Suppressor macrophage treated with lipopolysaccharide for 1 hour (primary cell): ENCODE measurements around the gene INPP5F.

Experiments
- DNase-seq, 3 donors: peaks; one replicate each; pipeline ENCODE4 v3.0.0-alpha.2; 2020 to 2022

The INPP5F gene

GRCh38 chr10:119725828-119726675 lies at the start of gene INPP5F:
Gene INPP5F, plus strand, starts transcription at chr10:119726050. Its CDS starts 213 bp downstream, at chr10:119726263.
- peak; percentile 98 to 100 (median 99) for DNase-seq

GRCh38 chr10:119677126-119677525 lies 48.7 kb upstream of the INPP5F start:
- DNase-seq, result no peak

GRCh38 chr10:119677904-119678755 lies 47.7 kb upstream of the INPP5F start:
- DNase-seq, result no peak

GRCh38 chr10:119679480-119679829 lies 46.4 kb upstream of the INPP5F start:
- no peak for DNase-seq

GRCh38 chr10:119680050-119680449 lies 45.8 kb upstream of the INPP5F start:
- peak; percentile 79 to 84 (median 80) for DNase-seq

- peak in 2 of 3 donors; percentile 34 to 49 for DNase-seq
These were observed 45.2 kb upstream of the INPP5F start for GRCh38 chr10:119680650-119681081.

- DNase-seq, result peak; percentile 91 to 95 (median 94)
These were observed 39.2 kb upstream of the INPP5F start for GRCh38 chr10:119686465-119687191.

- DNase-seq, result no peak
These were observed 38.4 kb upstream of the INPP5F start for GRCh38 chr10:119687192-119688032.

GRCh38 chr10:119688033-119688508 lies 37.8 kb upstream of the INPP5F start:
- DNase-seq, result no peak

- no peak for DNase-seq
These were observed 36.8 kb upstream of the INPP5F start for GRCh38 chr10:119689016-119689580.

GRCh38 chr10:119691726-119692125 lies 34.1 kb upstream of the INPP5F start:
- no peak for DNase-seq

GRCh38 chr10:119693262-119693957 lies 32.4 kb upstream of the INPP5F start:
- DNase-seq, result no peak

GRCh38 chr10:119694608-119695007 lies 31.2 kb upstream of the INPP5F start:
- no peak for DNase-seq

- peak in 2 of 3 donors; percentile 83 to 88 for DNase-seq
These were observed 25.4 kb upstream of the INPP5F start for GRCh38 chr10:119700321-119700954.

- no peak for DNase-seq
These were observed 24.0 kb upstream of the INPP5F start for GRCh38 chr10:119701861-119702260.

- DNase-seq, result peak in 2 of 3 donors; percentile 27 to 64
These were observed 23.3 kb upstream of the INPP5F start for GRCh38 chr10:119702583-119702982.

- DNase-seq, result peak; percentile 75 to 78 (median 76)
These were observed 21.8 kb upstream of the INPP5F start for GRCh38 chr10:119703903-119704508.

GRCh38 chr10:119705434-119705831 lies 20.4 kb upstream of the INPP5F start:
- peak in 1 of 3 donors; percentile 30 for DNase-seq

- no peak for DNase-seq
These were observed 19.1 kb upstream of the INPP5F start for GRCh38 chr10:119706521-119707278.
